ENCODE data around the gene PALLD.

The PALLD gene

DNA sequence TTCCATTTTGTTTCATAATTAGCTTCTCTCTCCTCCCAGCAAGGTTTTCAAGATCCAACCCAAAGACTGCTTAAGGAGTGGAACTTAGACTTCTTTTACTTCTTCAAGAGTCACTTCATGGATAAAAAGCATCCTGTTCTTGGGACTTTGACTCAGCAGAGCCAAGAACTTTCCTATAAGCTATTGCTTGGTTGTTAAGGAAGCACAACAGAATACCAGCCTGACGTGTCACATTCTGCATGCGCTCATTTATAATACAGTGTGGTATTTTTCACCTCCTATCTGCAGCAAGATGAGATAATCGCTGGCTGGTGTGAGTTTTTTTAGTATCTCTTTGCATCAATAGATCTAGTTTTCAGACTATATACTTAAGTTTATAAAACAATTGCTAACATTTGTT lies 152.1 kb downstream of the PALLD start:
- no peak for DNase-seq (ENCODE audit: low spot score)

DNA sequence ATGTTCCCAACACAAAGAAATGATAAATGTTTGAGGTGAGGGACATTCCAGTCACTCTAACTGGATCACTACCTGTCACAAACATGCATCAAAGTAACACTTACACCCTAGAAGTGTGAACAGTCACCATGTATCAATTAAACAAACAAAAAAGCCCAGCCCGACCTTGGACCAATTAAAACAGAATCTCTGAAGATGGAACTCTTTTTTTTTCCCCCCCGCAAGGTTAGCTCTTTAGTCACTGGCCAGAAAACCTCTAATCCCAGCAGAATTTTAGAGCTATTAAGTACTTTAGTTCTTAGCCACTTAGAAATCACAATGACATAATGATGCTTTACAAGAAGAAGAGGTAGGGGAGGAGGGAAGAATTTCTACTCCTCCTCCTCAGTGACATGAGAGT lies 154.5 kb downstream of the PALLD start:
- no peak for DNase-seq (ENCODE audit: low spot score)

DNA sequence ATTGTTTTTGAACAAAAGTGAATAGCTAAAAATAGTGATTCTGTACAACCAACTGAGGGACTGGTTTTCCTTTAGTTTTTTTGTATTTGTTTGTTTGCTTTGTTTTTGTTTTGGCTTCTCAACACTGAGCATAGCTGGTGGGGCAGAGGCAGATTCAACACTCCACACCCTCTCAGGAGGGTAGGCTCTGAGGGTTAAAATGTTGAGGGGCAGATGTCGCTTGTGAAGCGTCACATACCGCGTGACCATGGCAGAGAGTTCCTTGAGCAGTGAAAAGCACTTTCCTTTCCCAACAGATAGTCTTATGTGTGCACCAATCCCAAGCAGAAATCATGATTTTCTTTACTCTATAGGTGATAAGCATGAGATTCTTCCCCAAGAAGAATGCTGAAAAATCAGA lies 155.0 kb downstream of the PALLD start:
- DNase-seq (ENCODE audit: low spot score): no peak

GRCh38 chr4:168652755-168653154 lies 155.9 kb downstream of the PALLD start:
- DNase-seq (ENCODE audit: low spot score): no peak

- DNase-seq (ENCODE audit: low spot score): no peak
Observed at GRCh38 chr4:168654104-168654847, 157.4 kb downstream of the PALLD start.

GRCh38 chr4:168654848-168655174 lies 158.0 kb downstream of the PALLD start:
- DNase-seq (ENCODE audit: low spot score): no peak

GRCh38 chr4:168655182-168655581 lies 158.3 kb downstream of the PALLD start:
- DNase-seq (ENCODE audit: low spot score): no peak

- no peak for DNase-seq (ENCODE audit: low spot score)
Observed at GRCh38 chr4:168656055-168656660, 159.3 kb downstream of the PALLD start.

DNA sequence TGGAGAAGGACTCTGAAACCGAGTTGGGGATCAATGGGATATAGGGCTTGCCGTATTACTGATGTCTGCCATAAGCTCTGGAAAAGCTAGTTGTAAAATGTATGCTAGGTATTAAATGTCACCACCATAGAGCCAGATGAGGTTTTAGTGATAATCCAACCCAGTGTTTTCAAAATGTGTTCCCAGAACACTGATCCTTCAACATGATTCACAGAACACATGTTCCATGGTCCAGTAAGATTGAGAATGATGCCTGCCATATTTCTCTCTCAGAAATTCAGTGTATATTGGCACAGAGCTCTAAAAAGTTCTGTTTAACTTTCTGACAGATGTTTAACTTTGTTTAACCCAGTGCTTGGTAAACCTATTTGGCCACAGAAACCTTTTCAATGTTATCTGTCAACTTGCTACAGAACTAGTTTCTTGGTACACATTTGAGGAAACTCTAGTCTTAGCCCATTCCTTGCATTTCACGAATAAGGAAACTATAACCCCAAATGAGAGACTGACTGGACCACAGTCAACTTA lies 160.2 kb downstream of the PALLD start:
- DNase-seq (ENCODE audit: low spot score): no peak

GRCh38 chr4:168658751-168659150 lies 161.9 kb downstream of the PALLD start:
- DNase-seq (ENCODE audit: low spot score): no peak

- DNase-seq (ENCODE audit: low spot score): no peak
Observed at GRCh38 chr4:168659741-168660465, 163.1 kb downstream of the PALLD start.

GRCh38 chr4:168662297-168662984 lies 165.6 kb downstream of the PALLD start:
- DNase-seq (ENCODE audit: low spot score): no peak

- no peak for DNase-seq (ENCODE audit: low spot score)
Observed at GRCh38 chr4:168664242-168664891, 167.5 kb downstream of the PALLD start.

DNA sequence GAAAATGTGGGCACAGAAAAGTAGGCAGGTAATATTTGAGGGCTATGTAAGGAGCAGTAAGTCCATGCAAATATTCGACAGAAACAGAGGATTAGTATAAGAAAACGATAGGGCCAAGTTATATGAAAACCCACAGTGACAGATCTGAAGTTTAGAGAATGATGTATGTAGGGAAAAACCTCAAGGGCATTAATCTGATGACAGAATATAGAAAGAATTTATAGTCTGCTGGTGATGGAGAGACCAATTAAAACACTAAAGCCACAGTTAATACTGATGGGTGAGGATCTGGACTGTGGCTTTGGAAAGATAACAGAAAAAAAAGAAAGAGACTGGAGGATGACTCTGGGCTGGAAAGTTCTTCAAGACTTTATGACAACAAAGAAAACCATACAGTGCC lies 169.7 kb downstream of the PALLD start:
- DNase-seq (ENCODE audit: low spot score): no peak

GRCh38 chr4:168667376-168667775 lies 170.5 kb downstream of the PALLD start:
- DNase-seq (ENCODE audit: low spot score): no peak

DNA sequence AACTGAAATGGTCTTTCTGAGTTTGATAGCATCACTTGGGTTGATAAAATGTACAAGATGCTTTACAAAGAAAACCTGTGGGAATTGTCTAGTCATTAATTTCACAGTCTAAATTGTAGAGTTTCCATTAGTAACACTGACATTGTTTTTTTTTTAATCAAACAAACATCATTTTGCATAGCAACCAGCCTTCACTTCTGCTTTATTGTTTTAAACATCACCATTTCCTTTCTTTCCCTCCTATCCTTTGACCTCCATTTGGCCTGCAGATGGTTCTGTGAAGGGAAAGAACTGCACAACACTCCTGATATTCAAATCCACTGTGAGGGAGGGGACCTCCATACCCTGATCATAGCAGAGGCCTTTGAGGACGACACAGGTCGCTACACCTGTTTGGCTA lies 171.1 kb downstream of the PALLD start:
- no peak for DNase-seq (ENCODE audit: low spot score)

DNA sequence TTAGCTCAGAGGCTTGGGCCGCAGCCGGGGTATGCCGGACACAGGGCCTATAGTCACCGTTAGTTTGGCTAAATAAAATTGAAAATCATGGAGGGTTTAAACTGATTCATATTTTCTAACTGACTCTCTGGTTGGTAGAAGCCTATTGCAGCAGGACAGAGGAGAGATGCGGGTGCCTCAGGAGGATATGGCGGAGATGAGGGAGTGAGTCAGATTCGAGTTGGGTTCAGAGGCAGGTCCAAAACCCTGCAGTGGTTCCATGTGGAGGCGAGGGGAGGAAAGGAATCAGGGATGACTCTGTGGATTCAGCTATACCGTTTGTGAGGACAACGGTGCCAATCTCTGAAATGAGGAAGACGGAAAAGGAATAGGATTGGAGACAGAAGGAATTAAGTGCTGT lies 176.6 kb downstream of the PALLD start:
- no peak for DNase-seq (ENCODE audit: low spot score)

- DNase-seq (ENCODE audit: low spot score): no peak
Observed at GRCh38 chr4:168674077-168674747, 177.4 kb downstream of the PALLD start.

- no peak for DNase-seq (ENCODE audit: low spot score)
Observed at GRCh38 chr4:168674866-168675265, 178.0 kb downstream of the PALLD start.

GRCh38 chr4:168677063-168677462 lies 180.2 kb downstream of the PALLD start:
- no peak for DNase-seq (ENCODE audit: low spot score)

- no peak for DNase-seq (ENCODE audit: low spot score)
Observed at GRCh38 chr4:168677879-168678278, 181.0 kb downstream of the PALLD start.
